Activated naive CD4-positive, alpha-beta T cell treated with anti-CD3 and anti-CD28 coated beads for 36 hours (primary cell): ENCODE results near the gene PCDHGA12. TPM values are rescaled to one million over a fixed set of nuclear protein-coding genes. Genes with fewer than 3 reads are reported as not detected.
A peak's percentile ranks its signal among the peaks of the same experiment; 100 is the strongest.
"Not testable (repeated sequence)": the region's sequence is repeated elsewhere in the genome, so short reads cannot be mapped to it uniquely, and the experiment has no call there.

Source experiments
- CTCF ChIA-PET: fragments of 350-600 bp; sonication (Branson Sonifier 250); formaldehyde crosslinking; loops from one replicate; lab custom pipeline; 2021; ENCODE audit warnings: antibody characterized with exemption; lab: Charles Lee
- DNase-seq: peaks from one replicate; pipeline ENCODE4 v3.0.0-alpha.2; 2020
- H3K27ac Mint-ChIP-seq: one replicate; pipeline ENCODE4 v1.8.0; 2021; ENCODE audit warnings: mild to moderate bottlenecking, mixed read lengths
- H3K27me3 Mint-ChIP-seq: one replicate; pipeline ENCODE4 v1.8.0; 2021; ENCODE audit warnings: low read depth, mixed read lengths
- H3K36me3 Mint-ChIP-seq: one replicate; pipeline ENCODE4 v1.8.0; 2021; ENCODE audit warnings: low read depth, mixed read lengths
- H3K4me1 Mint-ChIP-seq: one replicate; pipeline ENCODE4 v1.8.0; 2021; ENCODE audit warnings: low read depth, mixed read lengths
- H3K4me3 Mint-ChIP-seq: one replicate; pipeline ENCODE4 v1.8.0; 2021; ENCODE audit warnings: mild to moderate bottlenecking, moderate library complexity, mixed read lengths
- H3K9me3 Mint-ChIP-seq: one replicate; pipeline ENCODE4 v1.8.0; 2021; ENCODE audit warnings: mixed read lengths
- intact Hi-C: fragments of 100-400 bp; cut with micrococcal nuclease; formaldehyde crosslinking; loops from one replicate; pipeline ENCODE4 v1.15.1; 2023
- total RNA-seq, 2 experiments: library from RNA; stranded (reverse); gene quantifications; one replicate each; pipeline ENCODE4 v1.2.3, GENCODE V29; 2021

Gene PCDHGA12
- total RNA-seq, 2 experiments from 2014 or later = not detected

- H3K9me3 Mint-ChIP-seq = peaks cover 20% of the 10 kb centered on the region
- no peak overlapping the region for H3K4me3 Mint-ChIP-seq
- peaks cover 15% of the 10 kb centered on the region for H3K4me1 Mint-ChIP-seq
- H3K27ac Mint-ChIP-seq = no peak overlapping the region
- intact Hi-C loops = no loop called here
- no peak for DNase-seq
- CTCF ChIA-PET = interaction anchor here (0.6 kb wide), 2 partner anchors 39 to 40 kb away, joined by 3 to 8 read pairs; partner anchors contain the start of gene PCDHGB4
- peaks cover 19% of the 10 kb centered on the region for H3K36me3 Mint-ChIP-seq
- peaks cover 57% of the 10 kb centered on the region for H3K27me3 Mint-ChIP-seq
Measured at GRCh38 chr5:141427783-141428426, 2.4 kb upstream of the PCDHGA12 start.

- peaks cover 51% of the 10 kb centered on the region for H3K27me3 Mint-ChIP-seq
- intact Hi-C loops = loop anchor here (2.0 kb wide), 1 partner anchor 14 kb away; the partner anchor contains the start of gene PCDHGB7
- peaks cover 22% of the 10 kb centered on the region for H3K36me3 Mint-ChIP-seq
- H3K27ac Mint-ChIP-seq = no peak overlapping the region
- H3K4me3 Mint-ChIP-seq = peak overlapping the region; percentile 39
- peaks cover 15% of the 10 kb centered on the region for H3K4me1 Mint-ChIP-seq
- CTCF ChIA-PET = interaction anchor here (0.7 to 2.6 kb wide), 16 partner anchors 10 to 306 kb away, joined by 3 to 14 read pairs (median 6); partner anchors contain the start of genes PCDHGA11, PCDHGC3 and TAF7
- no peak for DNase-seq
- peaks cover 21% of the 10 kb centered on the region for H3K9me3 Mint-ChIP-seq
Measured at GRCh38 chr5:141431286-141431685, 979 bp downstream of the PCDHGA12 start.

- H3K4me1 Mint-ChIP-seq = peaks cover 15% of the 10 kb centered on the region
- H3K4me3 Mint-ChIP-seq, H3K27ac Mint-ChIP-seq, DNase-seq, intact Hi-C loops: not testable (repeated sequence)
- peaks cover 22% of the 10 kb centered on the region for H3K36me3 Mint-ChIP-seq
- H3K9me3 Mint-ChIP-seq = peaks cover 18% of the 10 kb centered on the region
- peaks cover 48% of the 10 kb centered on the region for H3K27me3 Mint-ChIP-seq
- CTCF ChIA-PET = interaction anchor here (0.7 to 2.6 kb wide), 2 partner anchors 76 to 132 kb away, joined by 3 to 6 read pairs; no protein-coding TSS in a partner anchor
Measured at GRCh38 chr5:141432308-141432707, 2.0 kb downstream of the PCDHGA12 start.

- CTCF ChIA-PET = interaction anchor here (1.4 kb wide), 1 partner anchor 69 kb away, joined by 3 read pairs; the partner anchor contains the start of gene PCDHGA5
- H3K27me3 Mint-ChIP-seq = peaks cover 48% of the 10 kb centered on the region
Measured at GRCh38 chr5:141432726-141433125, 2.4 kb downstream of the PCDHGA12 start.

GRCh38 chr5:141434006-141434405 is 3.7 kb downstream of the PCDHGA12 start:
- H3K4me1 Mint-ChIP-seq = peaks cover 15% of the 10 kb centered on the region
- no peak overlapping the region for H3K27ac Mint-ChIP-seq
- peaks cover 19% of the 10 kb centered on the region for H3K36me3 Mint-ChIP-seq
- DNase-seq = no peak
- peaks cover 14% of the 10 kb centered on the region for H3K9me3 Mint-ChIP-seq
- no peak overlapping the region for H3K4me3 Mint-ChIP-seq
- intact Hi-C loops = no loop called here
- peaks cover 44% of the 10 kb centered on the region for H3K27me3 Mint-ChIP-seq
- CTCF ChIA-PET = interaction anchor here (1.4 kb wide), 1 partner anchor 70 kb away, joined by 3 read pairs; the partner anchor contains the start of gene PCDHGA5

More at GRCh38 chr5:141432726-141433125, 2.4 kb downstream of the PCDHGA12 start:
- intact Hi-C loops, H3K4me3 Mint-ChIP-seq, H3K27ac Mint-ChIP-seq, DNase-seq: not testable (repeated sequence)
- Mint-ChIP-seq H3K4me1 (peaks cover 15% of the 10 kb centered on the region), H3K36me3 (peaks cover 22% of the 10 kb centered on the region), H3K9me3 (peaks cover 18% of the 10 kb centered on the region)

- DNase-seq = no peak
- Mint-ChIP-seq H3K27me3 (peaks cover 25% of the 10 kb centered on the region), H3K4me3 (no peak overlapping the region), H3K36me3 (peaks cover 7% of the 10 kb centered on the region), H3K27ac (no peak overlapping the region), H3K4me1 (no peaks in the 10 kb centered on the region), H3K9me3 (peaks cover 10% of the 10 kb centered on the region)
- CTCF ChIA-PET = interaction anchor here (0.6 kb wide), 1 partner anchor 251 kb away, joined by 3 read pairs; no protein-coding TSS in a partner anchor
- intact Hi-C loops = no loop called here
Measured at GRCh38 chr5:141437221-141437620, 6.9 kb downstream of the PCDHGA12 start.

- intact Hi-C loops = no loop called here
- Mint-ChIP-seq H3K9me3 (peaks cover 5% of the 10 kb centered on the region), H3K36me3 (peaks cover 2% of the 10 kb centered on the region), H3K27me3 (peaks cover 14% of the 10 kb centered on the region), H3K4me3 (no peak overlapping the region), H3K27ac (no peak overlapping the region), H3K4me1 (no peaks in the 10 kb centered on the region)
- DNase-seq = no peak
- CTCF ChIA-PET = no interaction called here
Measured at GRCh38 chr5:141439411-141440141, 9.3 kb downstream of the PCDHGA12 start.

- CTCF ChIA-PET = no interaction called here
- Mint-ChIP-seq H3K27me3 (peaks cover 14% of the 10 kb centered on the region), H3K4me1 (no peaks in the 10 kb centered on the region), H3K9me3 (peaks cover 5% of the 10 kb centered on the region), H3K4me3 (no peak overlapping the region), H3K27ac (no peak overlapping the region), H3K36me3 (peaks cover 2% of the 10 kb centered on the region)
- no peak for DNase-seq
- intact Hi-C loops = no loop called here
Measured at GRCh38 chr5:141440341-141440740, 10.0 kb downstream of the PCDHGA12 start.

GRCh38 chr5:141441571-141442170 is 11.4 kb downstream of the PCDHGA12 start:
- intact Hi-C loops = no loop called here
- peaks cover 2% of the 10 kb centered on the region for H3K36me3 Mint-ChIP-seq
- H3K9me3 Mint-ChIP-seq = peaks cover 5% of the 10 kb centered on the region
- no peak overlapping the region for H3K4me3 Mint-ChIP-seq
- CTCF ChIA-PET = interaction anchor here (0.7 kb wide), 1 partner anchor 65 kb away, joined by 3 read pairs; no protein-coding TSS in a partner anchor
- no peak overlapping the region for H3K27ac Mint-ChIP-seq
- H3K27me3 Mint-ChIP-seq = peaks cover 12% of the 10 kb centered on the region
- no peaks in the 10 kb centered on the region for H3K4me1 Mint-ChIP-seq
- DNase-seq = no peak

GRCh38 chr5:141465351-141465750 is 35.0 kb downstream of the PCDHGA12 start:
- Mint-ChIP-seq H3K4me1 (no peaks in the 10 kb centered on the region), H3K27me3 (peaks cover 21% of the 10 kb centered on the region), H3K4me3 (no peak overlapping the region), H3K36me3 (no peaks in the 10 kb centered on the region), H3K27ac (no peak overlapping the region), H3K9me3 (peaks cover 2% of the 10 kb centered on the region)
- intact Hi-C loops = no loop called here
- CTCF ChIA-PET = interaction anchor here (0.7 to 1.0 kb wide), 2 partner anchors 95 to 288 kb away, joined by 4 read pairs; partner anchors contain the start of gene PCDHGB3
- DNase-seq = no peak

GRCh38 chr5:141475625-141476131 is 45.4 kb downstream of the PCDHGA12 start, which contains the start of gene PCDHGC3:
TSS of gene PCDHGC3 (plus strand) at chr5:141475966. CDS start at chr5:141476117, 151 bp downstream.
- Mint-ChIP-seq H3K9me3 (no peaks in the 10 kb centered on the region), H3K4me1 (peaks cover 20% of the 10 kb centered on the region), H3K27ac (no peak within 1 kb of the TSS), H3K36me3 (no peaks in the 10 kb centered on the region), H3K27me3 (peaks cover 50% of the 10 kb centered on the region), H3K4me3 (peak within 1 kb of the TSS; percentile 86)
- intact Hi-C loops = loop anchor here (1.0 to 5.0 kb wide), 5 partner anchors 38 to 89 kb away; partner anchors contain the start of gene PCDHGA11
- DNase-seq = peak; percentile 72
- CTCF ChIA-PET = interaction anchor here (0.6 to 2.8 kb wide), 17 partner anchors 9 to 88 kb away, joined by 3 to 9 read pairs (median 3); partner anchors contain the start of genes PCDHGA10, PCDHGA11, PCDHGA12 and PCDHGB6
